DOHH2 (cell line): Measurements from ENCODE around the gene PIK3R2.

Source experiments
- CTCF ChIP-seq: fragments of 200-600 bp; sonication (generic); IDR thresholded peaks from one replicate; pipeline ENCODE4 v1.5.1; 2014; ENCODE audit warnings: antibody characterized with exemption, mild to moderate bottlenecking, low read depth, low read length; ENCODE audit not compliant: poor library complexity, severe bottlenecking
- EZH2phosphoT487 ChIP-seq: fragments of 200-600 bp; sonication (generic); IDR thresholded peaks from 2 replicates; pipeline ENCODE4 v1.6.1; 2017; ENCODE audit warnings: borderline replicate concordance, mild to moderate bottlenecking, antibody characterized with exemption, low read length, moderate library complexity, mixed read lengths

DNA sequence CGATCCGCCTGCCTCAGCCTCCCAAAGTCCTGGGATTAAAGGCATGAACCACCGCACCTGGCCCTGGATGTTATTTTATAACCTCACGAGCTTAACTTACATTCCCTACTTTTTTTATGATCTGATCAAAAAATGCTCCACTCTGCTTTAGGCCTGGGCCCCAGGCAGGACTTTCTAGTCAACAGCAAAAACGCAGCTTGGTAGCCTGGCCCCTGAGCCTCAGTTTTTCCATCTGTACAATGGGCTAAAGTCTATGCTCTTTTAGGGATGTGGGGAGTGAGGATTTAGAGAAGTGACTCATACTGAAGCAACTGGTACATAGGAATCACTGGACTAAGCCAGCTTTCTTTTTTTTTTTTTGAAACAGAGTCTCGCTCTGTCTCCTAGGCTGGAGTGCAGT lies 11.9 kb upstream of the PIK3R2 start:
- TF ChIP-seq CTCF (no peak), EZH2phosphoT487 (no peak)
